SIG-M5 (cell line): Measurements from ENCODE around the gene TSEN34.
A peak's percentile ranks its signal among the peaks of the same experiment; 100 is the strongest.

Source experiments
- DNase-seq: peaks from one replicate; lab custom pipeline; 2025; lab: John Stamatoyannopoulos, UW

The TSEN34 gene

GRCh38 chr19:54191011-54191810 is at the start of gene TSEN34:
Gene TSEN34 (plus strand): TSS chr19:54191308. CDS start chr19:54191365, 57 bp downstream.
- DNase-seq: no peak

- no peak for DNase-seq
Observed at GRCh38 chr19:54141356-54141755, 49.8 kb upstream of the TSEN34 start.

GRCh38 chr19:54142166-54142780 is 48.8 kb upstream of the TSEN34 start:
- DNase-seq: no peak

GRCh38 chr19:54145541-54146158 is 45.5 kb upstream of the TSEN34 start:
- DNase-seq: no peak

- no peak for DNase-seq
Observed at GRCh38 chr19:54147676-54148075, 43.4 kb upstream of the TSEN34 start.

- DNase-seq: no peak
Observed at GRCh38 chr19:54148158-54148557, 43.0 kb upstream of the TSEN34 start.

GRCh38 chr19:54149021-54149812 is 41.9 kb upstream of the TSEN34 start:
- DNase-seq: no peak

GRCh38 chr19:54151362-54152035 is 39.6 kb upstream of the TSEN34 start:
- no peak for DNase-seq

GRCh38 chr19:54152267-54152666 is 38.8 kb upstream of the TSEN34 start:
- no peak for DNase-seq

- DNase-seq: no peak
Observed at GRCh38 chr19:54152878-54153524, 38.1 kb upstream of the TSEN34 start.

GRCh38 chr19:54153731-54154326 is 37.3 kb upstream of the TSEN34 start:
- no peak for DNase-seq

GRCh38 chr19:54154603-54155345 is 36.3 kb upstream of the TSEN34 start:
- DNase-seq: no peak

- DNase-seq: no peak
Observed at GRCh38 chr19:54155694-54156093, 35.4 kb upstream of the TSEN34 start.

- no peak for DNase-seq
Observed at GRCh38 chr19:54156490-54156889, 34.6 kb upstream of the TSEN34 start.

- DNase-seq: no peak
Observed at GRCh38 chr19:54156953-54157352, 34.2 kb upstream of the TSEN34 start.

GRCh38 chr19:54158812-54159351 is 32.2 kb upstream of the TSEN34 start:
- DNase-seq: no peak

- peak; percentile 99 for DNase-seq
Observed at GRCh38 chr19:54159352-54160181, 31.5 kb upstream of the TSEN34 start, which contains the start of gene LENG1. Gene LENG1 (minus strand): TSS chr19:54159721. CDS start chr19:54159695, 26 bp downstream.

GRCh38 chr19:54160182-54160811 is 30.8 kb upstream of the TSEN34 start:
- no peak for DNase-seq
